GM12891 (cell line): Measurements from ENCODE around the gene LTBP2.

Source experiments
- DNase-seq: peaks from one replicate; pipeline ENCODE4 v3.0.0; 2011; ENCODE audit warnings: low spot score; ENCODE audit not compliant: insufficient read length
- FAIRE-seq: peaks from 2 replicates; lab custom pipeline; 2011; peaks lifted over from hg19 to GRCh38; lab: Jason Lieb, UNC
- PAX5 ChIP-seq: IDR thresholded peaks from 2 replicates; pipeline ENCODE4 v1.6.1; 2011; ENCODE audit warnings: low read length, moderate library complexity, mild to moderate bottlenecking; ENCODE audit not compliant: insufficient read depth, severe bottlenecking
- POLR2A ChIP-seq: IDR thresholded peaks from 2 replicates; pipeline ENCODE4 v1.6.1; 2011; ENCODE audit warnings: low read depth, low read length, control low read depth
- POLR2AphosphoS5 ChIP-seq: IDR thresholded peaks from 2 replicates; pipeline ENCODE4 v1.6.1; 2011; ENCODE audit warnings: low read depth, low read length, control low read depth
- POU2F2 ChIP-seq: IDR thresholded peaks from 2 replicates; pipeline ENCODE4 v1.6.1; 2011; ENCODE audit warnings: low read depth, mild to moderate bottlenecking, control low read depth, low read length, moderate library complexity
- SPI1 ChIP-seq: IDR thresholded peaks from 2 replicates; pipeline ENCODE4 v1.6.1; 2011; ENCODE audit warnings: low read depth, low read length, control low read depth
- TAF1 ChIP-seq: IDR thresholded peaks from 2 replicates; pipeline ENCODE4 v1.6.1; 2011; ENCODE audit warnings: low read depth, low read length, control low read depth

Gene LTBP2

GRCh38 chr14:74491956-74492775, 119.9 kb downstream of the LTBP2 start:
- no peak for TF ChIP-seq POLR2A
- TF ChIP-seq POU2F2: no peak
- no peak for TF ChIP-seq PAX5
- no peak for TF ChIP-seq TAF1
- TF ChIP-seq SPI1: no peak; the same call in 1 of the 2 replicates
- no peak for TF ChIP-seq POLR2AphosphoS5
- DNase-seq (no peak), FAIRE-seq (peak; percentile 83)

DNA sequence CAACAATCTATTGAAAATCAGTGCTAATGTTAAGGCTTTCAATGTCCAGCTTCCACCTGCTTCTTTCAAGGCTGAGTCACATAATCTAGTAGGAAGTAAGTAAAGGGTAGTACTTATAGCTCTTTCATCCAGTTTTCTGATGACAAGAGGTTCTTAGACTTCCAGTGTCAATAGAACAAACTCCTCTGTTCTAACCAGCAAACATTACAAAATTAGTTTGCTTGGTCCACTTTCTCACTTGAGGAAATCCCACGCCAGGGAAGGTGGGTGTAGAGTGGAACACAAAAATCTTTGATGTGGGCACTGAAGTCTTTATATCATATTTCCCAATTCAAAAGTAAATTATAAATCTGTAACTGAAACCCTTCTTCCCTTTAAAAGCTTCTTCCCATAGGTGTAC, 121.6 kb downstream of the LTBP2 start:
- DNase-seq: no peak
- FAIRE-seq: no peak
- TF ChIP-seq PAX5 (no peak), TAF1 (no peak), SPI1 (no peak), POLR2A (no peak), POLR2AphosphoS5 (no peak), POU2F2 (no peak)

- DNase-seq: no peak
- TF ChIP-seq PAX5 (no peak), SPI1 (peak; percentile 62)
- no peak for FAIRE-seq
Measured at GRCh38 chr14:74488786-74489397, 123.1 kb downstream of the LTBP2 start.

- FAIRE-seq (no peak), DNase-seq (no peak)
- no peak for TF ChIP-seq POLR2A
- TF ChIP-seq TAF1: no peak
- no peak for TF ChIP-seq POLR2AphosphoS5
- no peak for TF ChIP-seq POU2F2
- no peak for TF ChIP-seq PAX5
- TF ChIP-seq SPI1: no peak
Measured at GRCh38 chr14:74486164-74486563, 125.9 kb downstream of the LTBP2 start.

DNA sequence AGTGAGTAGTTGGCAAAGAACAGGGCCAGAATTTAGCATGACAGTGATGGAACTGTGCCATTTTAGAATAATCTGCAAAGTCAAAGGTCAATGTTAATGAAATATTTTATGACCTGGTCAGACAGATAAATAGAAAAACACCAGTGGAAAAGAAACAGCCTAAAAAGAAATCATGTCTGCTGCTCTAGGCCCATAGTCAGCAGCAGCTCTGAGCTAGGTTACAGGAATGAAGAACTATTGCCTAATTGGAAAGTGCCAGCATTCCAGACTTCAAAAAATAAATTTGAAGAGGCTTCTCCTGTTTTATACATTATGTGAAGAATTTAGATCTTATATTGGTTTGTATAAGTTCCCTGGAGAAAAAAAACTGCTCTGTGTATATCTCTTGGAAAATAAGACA, 128.7 kb downstream of the LTBP2 start:
- no peak for DNase-seq
- no peak for FAIRE-seq
- TF ChIP-seq POLR2AphosphoS5 (no peak), TAF1 (no peak), POU2F2 (no peak), POLR2A (no peak), PAX5 (no peak), SPI1 (no peak)

GRCh38 chr14:74482571-74482970, 129.5 kb downstream of the LTBP2 start:
- TF ChIP-seq POU2F2: no peak
- no peak for TF ChIP-seq POLR2AphosphoS5
- no peak for TF ChIP-seq PAX5
- no peak for TF ChIP-seq SPI1
- TF ChIP-seq POLR2A: no peak
- TF ChIP-seq TAF1: no peak
- DNase-seq (no peak), FAIRE-seq (no peak)

- FAIRE-seq (no peak), DNase-seq (no peak)
- TF ChIP-seq PAX5: no peak
- no peak for TF ChIP-seq SPI1
- no peak for TF ChIP-seq POLR2AphosphoS5
- TF ChIP-seq POU2F2: no peak
- no peak for TF ChIP-seq POLR2A
- no peak for TF ChIP-seq TAF1
Measured at GRCh38 chr14:74480046-74480445, 132.0 kb downstream of the LTBP2 start.

GRCh38 chr14:74478996-74479635, 132.9 kb downstream of the LTBP2 start:
- TF ChIP-seq POLR2A (no peak), POLR2AphosphoS5 (no peak), SPI1 (no peak), TAF1 (no peak), POU2F2 (no peak), PAX5 (no peak)
- no peak for DNase-seq
- no peak for FAIRE-seq

DNA sequence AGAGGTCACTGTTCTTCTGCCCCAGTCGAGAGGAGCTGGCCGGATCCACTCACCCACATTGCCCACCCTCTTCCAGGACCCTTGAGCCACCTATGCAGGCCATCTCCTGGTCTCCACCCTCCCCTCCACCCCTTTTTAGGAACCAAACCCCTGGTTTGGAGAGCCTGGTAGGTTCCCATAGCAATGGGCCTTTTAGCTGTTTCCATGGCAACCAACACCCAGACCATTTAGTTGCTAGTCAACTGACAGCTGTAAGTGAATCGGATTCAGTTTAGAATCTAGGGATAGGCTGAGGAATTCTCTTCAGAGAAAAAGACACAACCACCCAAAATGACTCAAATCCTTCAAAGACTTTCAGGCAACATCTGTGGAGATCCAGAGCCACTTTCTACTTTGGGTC, 135.4 kb downstream of the LTBP2 start:
- TF ChIP-seq PAX5 (no peak), POU2F2 (no peak)
- no peak for DNase-seq
- FAIRE-seq: no peak

DNA sequence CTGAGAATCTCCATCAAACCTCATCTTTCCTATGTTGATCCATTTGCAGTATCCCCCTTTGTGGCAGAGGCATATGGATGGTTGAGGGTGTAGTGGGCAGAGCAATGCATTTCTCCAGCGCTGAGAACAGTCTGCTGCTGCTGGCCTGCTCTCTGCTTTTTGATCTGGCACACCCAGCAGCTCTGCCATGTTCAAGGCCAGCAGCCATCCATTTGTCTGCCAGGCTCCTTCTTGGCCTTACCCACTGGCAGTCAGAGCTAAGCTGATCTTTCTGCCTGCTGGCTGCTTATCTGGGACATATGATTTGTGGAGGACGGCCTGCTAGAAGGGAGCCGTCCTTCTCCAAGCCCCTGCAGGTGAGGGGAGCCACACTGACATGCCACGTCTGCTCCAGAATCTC, 135.9 kb downstream of the LTBP2 start:
- TF ChIP-seq POLR2A: no peak
- TF ChIP-seq POLR2AphosphoS5: no peak
- TF ChIP-seq SPI1: no peak
- no peak for TF ChIP-seq PAX5
- no peak for DNase-seq
- FAIRE-seq: no peak
